Fibroblast of peridontal ligament (primary cell): ENCODE results near the gene ADGRD1.

Experiments used
- DNase-seq: peaks from one replicate; pipeline ENCODE4 v3.0.0-alpha.2; 2010; ENCODE audit errors: extremely low read depth

Gene ADGRD1

GRCh38 chr12:131041968-131042833, 88.5 kb downstream of the ADGRD1 start:
- no peak for DNase-seq

GRCh38 chr12:131042834-131043245, 89.1 kb downstream of the ADGRD1 start:
- no peak for DNase-seq

DNA sequence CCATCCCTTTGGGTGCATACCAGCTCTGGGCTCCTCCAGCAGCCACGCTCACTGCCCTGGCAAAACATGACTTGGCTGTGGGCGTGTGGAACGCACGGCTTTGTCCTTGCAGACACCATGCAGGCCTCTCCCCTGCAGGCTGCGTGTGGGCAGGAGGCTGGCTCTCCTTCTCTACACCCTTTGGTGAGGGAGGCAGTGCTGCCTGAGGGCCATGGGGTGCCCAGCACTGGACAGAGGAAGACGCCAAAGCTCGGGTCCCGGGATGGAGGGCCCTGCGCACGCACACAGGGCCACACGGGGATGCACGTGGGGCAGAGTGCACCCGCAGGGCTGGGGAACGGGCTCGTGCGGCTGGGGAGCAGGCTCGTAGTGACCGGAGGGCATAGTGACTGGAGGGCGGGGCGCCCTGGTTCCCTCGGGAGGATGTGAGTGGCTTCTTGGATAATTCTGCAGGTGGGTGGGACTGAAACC, 89.7 kb downstream of the ADGRD1 start:
- DNase-seq, result no peak

GRCh38 chr12:131044136-131044535, 90.4 kb downstream of the ADGRD1 start:
- DNase-seq, result no peak

DNA sequence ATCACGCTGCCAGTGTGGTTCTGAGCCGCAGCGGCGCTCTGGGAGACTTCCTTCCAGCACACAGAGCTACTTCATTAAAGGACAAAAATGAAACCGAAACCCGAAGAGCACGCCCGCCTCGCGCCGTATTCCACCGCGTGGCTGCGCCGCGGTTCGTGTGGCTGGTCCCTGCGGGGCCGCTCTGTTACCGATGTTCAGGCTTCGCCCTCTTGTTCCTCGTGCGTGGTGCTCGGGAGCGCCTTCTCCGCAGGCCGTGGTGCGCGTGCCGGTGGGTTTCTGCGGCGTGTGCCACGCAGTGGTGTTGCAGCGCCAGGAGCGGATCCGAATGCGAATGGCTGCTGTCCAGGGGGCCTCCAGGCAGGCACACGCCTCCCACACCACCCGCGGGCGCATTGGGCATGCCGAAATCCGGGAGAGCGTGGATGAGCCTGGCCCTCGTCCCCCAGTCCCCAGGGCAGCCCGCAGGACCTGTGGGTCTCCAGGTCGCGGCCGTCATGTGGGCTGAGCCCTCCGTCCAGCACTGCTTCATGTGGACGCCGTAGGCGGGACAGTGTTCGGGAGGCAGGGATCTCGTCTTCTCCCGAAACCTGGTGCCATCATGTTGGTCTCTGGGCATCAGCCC, 91.2 kb downstream of the ADGRD1 start:
- DNase-seq, result no peak

DNA sequence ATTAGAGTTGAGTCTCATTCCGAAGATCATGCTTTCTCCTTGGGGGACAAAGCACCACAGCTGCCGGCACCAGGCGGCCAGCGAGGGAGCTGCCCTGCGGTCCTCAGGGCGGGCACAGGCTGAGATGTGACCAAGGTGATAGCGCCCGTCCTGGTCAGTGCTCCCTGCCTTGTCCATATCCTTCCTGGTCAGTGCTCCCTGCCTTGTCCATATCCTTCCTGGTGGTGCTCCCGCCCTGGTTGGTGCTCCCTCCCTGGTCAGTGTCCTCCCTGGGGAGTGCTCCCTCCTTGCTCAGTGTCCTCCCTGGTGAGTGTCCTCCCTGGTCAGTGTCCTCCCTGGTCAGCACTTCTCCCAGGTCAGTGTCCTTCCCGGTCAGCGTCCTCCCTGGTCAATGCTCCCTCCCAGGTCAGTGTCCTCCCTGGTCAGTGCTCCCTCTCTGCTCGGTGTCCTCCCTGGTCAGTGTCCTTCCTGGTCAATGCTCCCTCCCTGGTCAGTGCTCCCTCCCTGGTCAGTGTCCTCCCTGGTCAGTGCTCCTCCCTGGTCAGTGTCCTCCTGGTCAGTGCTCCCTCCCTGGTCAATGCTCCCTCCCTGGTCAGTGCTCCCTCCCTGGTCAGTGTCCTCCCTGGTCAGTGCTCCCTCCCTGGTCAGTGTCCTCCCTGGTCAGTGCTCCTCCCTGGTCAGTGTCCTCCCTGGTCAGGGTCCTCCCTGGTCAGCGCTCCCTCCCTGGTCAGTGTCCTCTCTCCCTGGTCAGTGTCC, 92.2 kb downstream of the ADGRD1 start:
- no peak for DNase-seq

DNA sequence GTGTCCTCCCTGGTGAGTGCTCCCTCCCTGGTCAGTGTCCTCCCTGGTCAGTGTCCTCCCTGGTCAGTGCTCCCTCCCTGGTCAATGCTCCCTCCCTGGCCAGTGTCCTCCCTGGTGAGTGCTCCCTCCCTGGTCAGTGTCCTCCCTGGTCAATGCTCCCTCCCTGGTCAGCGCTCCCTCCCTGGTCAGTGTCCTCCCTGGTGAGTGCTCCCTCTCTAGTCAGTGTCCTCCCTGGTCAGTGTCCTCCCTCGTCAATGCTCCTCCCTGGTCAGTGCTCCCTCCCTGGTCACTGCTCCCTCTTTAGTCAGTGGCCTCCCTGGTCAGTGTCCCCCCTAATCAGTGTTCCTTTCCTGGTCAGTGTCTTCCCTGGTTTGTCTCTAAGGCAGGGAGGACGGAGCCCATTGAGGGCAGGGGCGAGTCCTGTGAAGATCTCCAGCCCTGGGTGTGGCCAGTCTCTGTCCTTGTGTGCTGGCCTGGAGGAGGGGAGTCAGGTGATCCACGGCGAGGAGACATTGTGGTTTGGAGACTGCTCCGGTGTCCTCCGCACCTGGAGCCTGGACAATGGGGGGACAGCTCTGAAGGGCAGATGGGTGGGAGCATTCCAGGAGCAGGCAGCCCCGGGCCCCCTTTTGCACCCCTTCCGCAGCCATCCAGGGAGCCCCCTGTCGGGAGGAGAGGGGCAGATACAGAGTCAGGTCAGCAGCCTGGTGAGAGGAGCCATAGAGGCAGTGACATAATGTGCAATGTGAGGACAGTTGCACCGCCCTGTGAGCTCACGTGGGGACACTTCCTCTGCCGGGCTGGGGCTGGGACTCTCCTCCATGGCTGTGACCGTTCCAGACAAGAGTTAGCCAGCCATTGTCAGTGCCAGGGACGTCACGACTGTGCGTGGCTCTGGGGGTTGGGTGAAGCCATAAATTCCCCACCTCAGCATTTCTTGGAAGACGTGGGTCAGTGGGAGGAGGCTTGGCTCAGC, 93.4 kb downstream of the ADGRD1 start:
- DNase-seq, result no peak

DNA sequence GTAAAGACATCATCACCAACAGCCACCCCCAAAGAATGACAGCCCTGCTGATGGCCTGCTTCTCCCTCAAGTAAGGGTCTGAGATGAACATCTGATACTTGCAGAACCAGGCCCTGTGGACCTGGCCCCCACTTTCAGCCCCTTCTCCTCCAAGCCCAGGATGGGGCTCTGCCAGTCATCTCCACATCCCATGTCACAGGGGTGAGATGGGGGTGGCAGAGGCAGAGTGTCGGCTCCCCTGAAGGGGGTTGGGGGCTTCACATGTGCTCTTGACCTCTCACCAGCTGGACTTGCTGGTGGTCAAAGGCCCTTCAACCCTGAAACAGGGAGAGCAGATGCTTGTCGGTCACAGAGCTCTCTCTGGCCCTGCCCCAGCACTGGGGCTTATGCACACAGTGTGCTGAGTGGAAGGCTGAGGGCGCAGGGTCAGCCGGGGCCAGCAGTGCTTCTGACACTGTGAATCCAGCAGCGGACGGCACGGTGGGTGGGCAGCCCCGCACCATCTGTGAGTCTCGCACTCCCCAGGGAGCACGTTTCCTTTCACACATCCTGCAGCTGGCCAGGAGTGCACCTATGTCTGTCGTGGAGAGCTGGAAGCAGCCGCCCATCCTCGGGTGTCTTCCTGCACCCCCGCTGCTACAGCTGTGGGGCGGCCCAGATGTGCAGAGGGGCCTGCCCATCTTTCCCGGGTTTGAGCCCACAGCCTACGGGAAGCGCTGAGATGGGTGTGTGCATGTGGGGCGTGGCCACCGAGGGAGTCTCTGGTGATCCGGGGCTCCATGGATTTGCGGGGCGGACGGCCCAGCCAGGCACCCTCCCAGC, 94.3 kb downstream of the ADGRD1 start:
- DNase-seq, result no peak

- DNase-seq, result no peak
These were observed 94.9 kb downstream of the ADGRD1 start for GRCh38 chr12:131048611-131048990.

DNA sequence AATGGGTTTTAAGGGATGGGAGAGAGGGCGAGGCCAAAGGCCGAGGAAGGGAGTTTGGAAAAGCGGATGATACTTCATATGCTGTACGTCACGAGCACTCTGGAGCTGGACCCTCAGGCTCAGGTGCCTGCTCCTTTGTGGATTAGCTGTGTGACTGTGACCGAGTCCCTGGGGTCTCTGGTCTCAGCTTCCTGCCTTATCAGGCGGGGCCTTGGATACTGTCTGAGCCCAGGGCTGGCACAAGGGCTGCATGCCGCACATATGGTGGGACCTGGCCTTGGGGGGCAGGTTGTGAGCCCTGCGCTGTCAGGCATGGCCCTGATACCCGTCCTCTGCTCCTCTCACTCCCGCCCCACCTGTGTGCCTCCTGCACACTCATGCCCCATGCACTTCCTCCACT, 95.3 kb downstream of the ADGRD1 start:
- DNase-seq, result no peak

DNA sequence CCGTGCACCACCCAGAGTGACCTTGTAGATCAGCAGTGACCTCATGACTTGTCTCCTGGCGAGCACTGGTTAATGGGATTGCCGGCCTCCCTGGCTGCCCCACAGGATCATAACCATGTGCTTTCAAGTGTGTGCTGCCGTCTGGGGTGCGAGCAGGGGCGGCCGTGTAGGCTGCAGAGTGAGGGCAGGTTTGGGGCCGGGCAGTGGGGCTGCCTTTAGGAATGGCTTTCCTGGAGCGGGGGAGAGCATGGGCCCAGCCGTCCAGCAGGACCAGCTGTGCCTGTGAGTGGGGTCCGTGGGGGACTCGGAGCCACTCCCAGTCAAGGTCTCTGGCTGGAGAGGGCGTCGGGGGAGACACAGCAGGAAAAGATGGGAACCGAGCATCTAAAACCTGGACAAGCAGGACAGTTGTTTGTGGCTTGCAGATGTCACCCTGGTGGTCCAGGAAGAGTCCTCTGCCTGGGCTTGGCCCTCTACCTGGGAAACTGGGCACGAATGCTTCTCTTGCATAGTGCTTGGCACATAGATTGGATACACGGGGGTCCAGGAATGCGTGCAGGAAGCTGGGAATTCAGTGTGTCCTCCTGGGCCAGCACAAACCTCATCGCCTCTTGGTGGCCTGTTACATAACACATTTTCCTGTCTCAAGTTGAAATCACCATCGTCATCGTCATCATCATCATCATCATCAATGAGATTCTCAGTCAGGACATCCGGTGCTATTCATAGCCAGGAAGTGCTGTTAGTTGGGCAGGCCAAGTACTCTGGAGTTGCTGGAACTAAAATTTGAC, 96.0 kb downstream of the ADGRD1 start:
- DNase-seq, result no peak

GRCh38 chr12:131050463-131051154, 96.9 kb downstream of the ADGRD1 start:
- DNase-seq, result no peak

- no peak for DNase-seq
These were observed 97.4 kb downstream of the ADGRD1 start for GRCh38 chr12:131051155-131051473.

DNA sequence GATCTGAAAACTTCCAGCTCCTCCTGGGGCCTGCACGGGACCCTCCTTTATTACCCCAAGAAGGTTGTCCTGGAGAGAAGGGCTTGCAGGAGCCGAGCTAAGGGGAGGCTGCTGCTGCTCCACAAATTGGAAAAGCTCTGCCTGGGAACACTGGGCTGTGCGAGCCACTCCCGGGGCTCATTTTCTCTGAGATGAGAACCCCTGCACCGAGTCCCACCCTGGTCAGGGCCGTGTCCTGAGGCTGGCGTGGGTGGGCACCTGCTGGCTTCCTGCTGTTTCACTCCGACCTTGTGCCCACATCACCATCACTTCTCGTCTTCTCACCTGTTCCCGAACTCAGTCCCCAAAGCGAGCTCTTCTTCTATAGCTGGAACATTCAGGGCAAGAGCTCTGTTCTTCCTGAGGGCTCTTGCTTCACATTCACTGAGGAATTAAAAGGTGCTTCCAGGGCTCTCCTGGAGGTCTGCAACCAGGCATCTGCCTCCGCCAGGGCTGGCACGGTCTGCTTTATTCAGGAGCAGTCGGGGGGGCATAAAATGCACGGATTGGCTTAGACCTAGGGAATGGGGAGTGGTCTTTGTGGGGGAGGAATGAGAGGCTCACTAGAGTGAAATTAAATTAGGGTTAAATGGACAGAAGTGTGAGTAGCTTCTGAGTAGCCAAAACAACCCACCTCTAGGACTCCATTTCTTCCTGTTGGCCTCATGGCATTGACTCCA, 98.5 kb downstream of the ADGRD1 start:
- no peak for DNase-seq

- DNase-seq, result no peak
These were observed 99.2 kb downstream of the ADGRD1 start for GRCh38 chr12:131052929-131053328.

- no peak for DNase-seq
These were observed 99.9 kb downstream of the ADGRD1 start for GRCh38 chr12:131053567-131053966.

- DNase-seq, result no peak
These were observed 100.8 kb downstream of the ADGRD1 start for GRCh38 chr12:131054345-131055092.

- no peak for DNase-seq
These were observed 101.4 kb downstream of the ADGRD1 start for GRCh38 chr12:131055093-131055465.
